Raji (cell line): Measurements from ENCODE around the gene CTBP2.

Source experiments
- POLR2A ChIP-seq: IDR thresholded peaks from 2 replicates; pipeline ENCODE4 v1.6.1; 2011; ENCODE audit warnings: low read depth, low read length, control low read depth; ENCODE audit not compliant: insufficient read depth

Gene CTBP2

GRCh38 chr10:125024497-125025234 is 135.7 kb downstream of the CTBP2 start:
- no peak for TF ChIP-seq POLR2A

- no peak for TF ChIP-seq POLR2A
These were observed 136.4 kb downstream of the CTBP2 start for GRCh38 chr10:125023862-125024496.

- TF ChIP-seq POLR2A, result no peak
These were observed 137.1 kb downstream of the CTBP2 start for GRCh38 chr10:125023255-125023654.

GRCh38 chr10:125022671-125023070 is 137.7 kb downstream of the CTBP2 start:
- TF ChIP-seq POLR2A, result no peak

GRCh38 chr10:125021686-125022344 is 138.5 kb downstream of the CTBP2 start:
- no peak for TF ChIP-seq POLR2A

GRCh38 chr10:125020871-125021270 is 139.5 kb downstream of the CTBP2 start:
- no peak for TF ChIP-seq POLR2A

- TF ChIP-seq POLR2A, result no peak
These were observed 140.0 kb downstream of the CTBP2 start for GRCh38 chr10:125020386-125020785.

GRCh38 chr10:125018576-125019143 is 141.7 kb downstream of the CTBP2 start:
- no peak for TF ChIP-seq POLR2A

- TF ChIP-seq POLR2A, result no peak
These were observed 142.6 kb downstream of the CTBP2 start for GRCh38 chr10:125017547-125018298.

GRCh38 chr10:125016611-125017202 is 143.7 kb downstream of the CTBP2 start:
- TF ChIP-seq POLR2A, result no peak

GRCh38 chr10:125016123-125016522 is 144.2 kb downstream of the CTBP2 start:
- no peak for TF ChIP-seq POLR2A

- TF ChIP-seq POLR2A, result no peak
These were observed 144.9 kb downstream of the CTBP2 start for GRCh38 chr10:125015356-125015944.

- TF ChIP-seq POLR2A, result no peak
These were observed 145.5 kb downstream of the CTBP2 start for GRCh38 chr10:125014836-125015355.
